ENCODE data around the gene NDFIP2. TPM values are rescaled to one million over a fixed set of nuclear protein-coding genes. Genes with fewer than 3 reads are reported as not detected.

Gene NDFIP2
- total RNA-seq, 1 experiment from 2014 or later = 81.6 TPM

DNA sequence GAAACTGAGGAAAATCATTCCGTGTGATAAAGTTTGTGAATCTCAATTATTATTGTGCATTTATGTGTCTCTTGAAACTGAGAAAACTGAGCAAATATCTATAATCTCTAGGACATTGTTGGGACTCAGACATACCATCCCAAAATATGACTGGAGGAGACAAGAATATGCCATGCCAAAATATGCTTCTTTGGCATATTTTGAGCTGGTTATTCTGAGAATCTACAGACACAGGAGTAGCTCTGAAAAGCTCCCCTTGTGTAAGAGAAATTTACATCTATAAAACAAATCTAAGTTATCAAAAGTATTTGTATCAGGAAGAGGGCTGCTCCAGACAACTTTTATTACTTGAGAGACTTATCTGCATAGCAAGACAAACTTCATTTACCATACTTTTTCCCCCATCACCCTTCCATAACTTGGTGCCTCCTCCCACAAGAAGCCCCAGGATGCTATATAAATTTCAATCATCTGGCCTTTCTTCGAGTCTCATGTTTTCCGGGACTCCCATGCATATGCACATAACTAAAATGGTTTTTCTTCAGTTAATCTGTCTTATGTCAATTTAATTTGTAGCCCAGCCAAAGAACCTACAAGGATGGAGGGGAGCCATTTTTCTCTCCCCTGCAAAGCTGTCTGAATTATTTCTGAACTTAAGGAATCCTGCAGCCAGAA lies 28.6 kb upstream of the NDFIP2 start:
- ChIA-PET POLR2A (no interaction called here), CTCF (interaction anchor here (0.9 kb wide), 1 partner anchor 28 kb away, joined by 4 read pairs; no protein-coding TSS in a partner anchor)
- TF ChIP-seq, protein P1, sequence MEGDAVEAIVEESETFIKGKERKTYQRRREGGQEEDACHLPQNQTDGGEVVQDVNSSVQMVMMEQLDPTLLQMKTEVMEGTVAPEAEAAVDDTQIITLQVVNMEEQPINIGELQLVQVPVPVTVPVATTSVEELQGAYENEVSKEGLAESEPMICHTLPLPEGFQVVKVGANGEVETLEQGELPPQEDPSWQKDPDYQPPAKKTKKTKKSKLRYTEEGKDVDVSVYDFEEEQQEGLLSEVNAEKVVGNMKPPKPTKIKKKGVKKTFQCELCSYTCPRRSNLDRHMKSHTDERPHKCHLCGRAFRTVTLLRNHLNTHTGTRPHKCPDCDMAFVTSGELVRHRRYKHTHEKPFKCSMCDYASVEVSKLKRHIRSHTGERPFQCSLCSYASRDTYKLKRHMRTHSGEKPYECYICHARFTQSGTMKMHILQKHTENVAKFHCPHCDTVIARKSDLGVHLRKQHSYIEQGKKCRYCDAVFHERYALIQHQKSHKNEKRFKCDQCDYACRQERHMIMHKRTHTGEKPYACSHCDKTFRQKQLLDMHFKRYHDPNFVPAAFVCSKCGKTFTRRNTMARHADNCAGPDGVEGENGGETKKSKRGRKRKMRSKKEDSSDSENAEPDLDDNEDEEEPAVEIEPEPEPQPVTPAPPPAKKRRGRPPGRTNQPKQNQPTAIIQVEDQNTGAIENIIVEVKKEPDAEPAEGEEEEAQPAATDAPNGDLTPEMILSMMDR (IDR thresholded peaks at IDR 0.05; ENCODE audit: unreplicated experiment) = no peak
- Mint-ChIP-seq H3K4me3 (ENCODE audit: unreplicated experiment) (no peak overlapping the region), H3K27me3 (ENCODE audit: insufficient read depth, unreplicated experiment) (no peaks in the 10 kb centered on the region), H3K27ac (ENCODE audit: low read depth, unreplicated experiment) (no peak overlapping the region), H3K4me1 (ENCODE audit: insufficient read depth, unreplicated experiment) (peaks cover 9% of the 10 kb centered on the region), H3K9me3 (ENCODE audit: unreplicated experiment) (no peaks in the 10 kb centered on the region), H3K36me3 (ENCODE audit: insufficient read depth, unreplicated experiment) (no peaks in the 10 kb centered on the region)
- BruUV-seq (replicated peaks) = no TSS peak
- no peak for DNase-seq (ENCODE audit: unreplicated experiment)
- intact Hi-C loops (cut with micrococcal nuclease) = no loop called here

GRCh38 chr13:79455331-79455730 lies 25.6 kb upstream of the NDFIP2 start:
- BruUV-seq (replicated peaks) = no TSS peak
- CTCF ChIA-PET = interaction anchor here (0.6 to 2.2 kb wide), 3 partner anchors 10 to 1304 kb away, joined by 3 to 6 read pairs (median 5); no protein-coding TSS in a partner anchor
- no peaks in the 10 kb centered on the region for H3K27me3 Mint-ChIP-seq (ENCODE audit: insufficient read depth, unreplicated experiment)
- no peak overlapping the region for H3K4me3 Mint-ChIP-seq (ENCODE audit: unreplicated experiment)
- POLR2A ChIA-PET = interaction anchor here (1.2 kb wide), 1 partner anchor 73 kb away, joined by 4 read pairs; no protein-coding TSS in a partner anchor
- peaks cover 9% of the 10 kb centered on the region for H3K4me1 Mint-ChIP-seq (ENCODE audit: insufficient read depth, unreplicated experiment)
- TF ChIP-seq, protein P1 (IDR thresholded peaks at IDR 0.05; ENCODE audit: unreplicated experiment) = no peak
- H3K27ac Mint-ChIP-seq (ENCODE audit: low read depth, unreplicated experiment) = no peak overlapping the region
- H3K36me3 Mint-ChIP-seq (ENCODE audit: insufficient read depth, unreplicated experiment) = no peaks in the 10 kb centered on the region
- DNase-seq (ENCODE audit: unreplicated experiment) = no peak
- intact Hi-C loops (cut with micrococcal nuclease) = no loop called here
- no peaks in the 10 kb centered on the region for H3K9me3 Mint-ChIP-seq (ENCODE audit: unreplicated experiment)

- BruUV-seq (replicated peaks) = no TSS peak
- no peak overlapping the region for H3K27ac Mint-ChIP-seq (ENCODE audit: low read depth, unreplicated experiment)
- H3K27me3 Mint-ChIP-seq (ENCODE audit: insufficient read depth, unreplicated experiment) = no peaks in the 10 kb centered on the region
- H3K4me3 Mint-ChIP-seq (ENCODE audit: unreplicated experiment) = no peak overlapping the region
- peaks cover 9% of the 10 kb centered on the region for H3K4me1 Mint-ChIP-seq (ENCODE audit: insufficient read depth, unreplicated experiment)
- no peak for DNase-seq (ENCODE audit: unreplicated experiment)
- H3K9me3 Mint-ChIP-seq (ENCODE audit: unreplicated experiment) = no peaks in the 10 kb centered on the region
- intact Hi-C loops (cut with micrococcal nuclease) = no loop called here
- ChIA-PET CTCF (interaction anchor here (1.0 to 2.2 kb wide), 3 partner anchors 9 to 32 kb away, joined by 3 to 6 read pairs (median 5); no protein-coding TSS in a partner anchor), POLR2A (interaction anchor here (0.7 to 1.8 kb wide), 5 partner anchors 10 to 1133 kb away, joined by 3 to 6 read pairs (median 4); partner anchors contain the start of genes NDFIP2 and RBM26)
- TF ChIP-seq, protein P1 (IDR thresholded peaks at IDR 0.05; ENCODE audit: unreplicated experiment) = no peak
- H3K36me3 Mint-ChIP-seq (ENCODE audit: insufficient read depth, unreplicated experiment) = no peaks in the 10 kb centered on the region
Observed at GRCh38 chr13:79456051-79456450, 24.9 kb upstream of the NDFIP2 start.

- no peak overlapping the region for H3K4me3 Mint-ChIP-seq (ENCODE audit: unreplicated experiment)
- no peaks in the 10 kb centered on the region for H3K36me3 Mint-ChIP-seq (ENCODE audit: insufficient read depth, unreplicated experiment)
- TF ChIP-seq, protein P1 (IDR thresholded peaks at IDR 0.05; ENCODE audit: unreplicated experiment) = no peak
- ChIA-PET POLR2A (interaction anchor here (0.7 to 1.8 kb wide), 3 partner anchors 9 to 51 kb away, joined by 4 to 6 read pairs (median 4); partner anchors contain the start of genes NDFIP2 and RBM26), CTCF (interaction anchor here (1.0 to 1.1 kb wide), 2 partner anchors 26 to 32 kb away, joined by 3 to 6 read pairs; no protein-coding TSS in a partner anchor)
- H3K27me3 Mint-ChIP-seq (ENCODE audit: insufficient read depth, unreplicated experiment) = no peaks in the 10 kb centered on the region
- DNase-seq (ENCODE audit: unreplicated experiment) = no peak
- intact Hi-C loops (cut with micrococcal nuclease) = no loop called here
- no peaks in the 10 kb centered on the region for H3K9me3 Mint-ChIP-seq (ENCODE audit: unreplicated experiment)
- H3K4me1 Mint-ChIP-seq (ENCODE audit: insufficient read depth, unreplicated experiment) = peaks cover 3% of the 10 kb centered on the region
- no peak overlapping the region for H3K27ac Mint-ChIP-seq (ENCODE audit: low read depth, unreplicated experiment)
- no TSS peak for BruUV-seq (replicated peaks)
Observed at GRCh38 chr13:79456656-79457365, 24.1 kb upstream of the NDFIP2 start.
